Prostate gland (tissue), 2 donors: ENCODE results near the gene IL10. TPM values are rescaled to one million over a fixed set of nuclear protein-coding genes. Genes with fewer than 3 reads are reported as not detected.
"Not testable (repeated sequence)": the region's sequence is repeated elsewhere in the genome, so short reads cannot be mapped to it uniquely, and the experiment has no call there.

ENCODE experiments used
- DNase-seq: peaks from one replicate; pipeline ENCODE4 v3.0.0-alpha.2; 2019; ENCODE audit warnings: low spot score
- H3K27ac ChIP-seq, 2 donors: fragments of 200-600 bp; sonication (generic); 2 replicates each; pipeline ENCODE4 v1.5.1; 2017 to 2019
- H3K27me3 ChIP-seq: fragments of 200-600 bp; sonication (generic); replicated peaks from 2 replicates; pipeline ENCODE4 v1.5.1; 2019; ENCODE audit not compliant: insufficient read depth
- H3K36me3 ChIP-seq, 2 donors: fragments of 200-600 bp; sonication (generic); 1 replicate in 1 of 2; 2 replicates in 1 of 2; pipeline versions ENCODE4 v1.5.1 to v1.8.1; 2017 to 2019
- H3K4me1 ChIP-seq: fragments of 200-600 bp; sonication (generic); replicated peaks from 2 replicates; pipeline ENCODE4 v1.5.1; 2019
- H3K4me3 ChIP-seq, 2 donors: fragments of 200-600 bp; sonication (generic); 2 replicates each; pipeline ENCODE4 v1.5.1; 2017 to 2019
- H3K9me3 ChIP-seq: fragments of 200-600 bp; sonication (generic); 2 replicates; pipeline ENCODE4 v1.5.1; 2017
- POLR2A ChIP-seq: fragments of 450-650 bp; IDR thresholded peaks from one replicate; pipeline ENCODE4 v1.6.1; 2016; ENCODE audit warnings: antibody characterized with exemption, mild to moderate bottlenecking
- POLR2AphosphoS5 ChIP-seq: sonication (generic); formaldehyde crosslinking; IDR thresholded peaks from one replicate; pipeline ENCODE4 v1.6.1; 2017; ENCODE audit warnings: antibody characterized with exemption
- WGBS: methylation state at CpG from one replicate; pipeline ENCODE4 v1.1.5; 2018; 5-methylcytosine and 5-hydroxymethylcytosine counted together
- intact Hi-C: fragments of 100-400 bp; cut with DNase I; formaldehyde crosslinking; loops from one replicate; pipeline ENCODE4 v1.14.2; 2022
- total RNA-seq, 2 donors: library from RNA; depleted of rRNA; stranded (reverse); fragments of >200 nt; gene quantifications; one replicate each; pipeline ENCODE4 v1.1.0, GENCODE V29; 2016
- TF ChIP-seq, protein P1 (sequence below), 4 experiments: fragments of 200-600 bp in 2 of 4; fragments of 450-650 bp in 2 of 4; sonication (generic) in 2 of 4; IDR thresholded peaks; 1 replicate in 3 of 4; 2 replicates in 1 of 4; pipeline ENCODE4 v1.5.1; 2016 to 2019; ENCODE audit warnings: antibody characterized with exemption in 4 of 4, mild to moderate bottlenecking in 2 of 4, moderate library complexity in 2 of 4

IL10 gene
- total RNA-seq, 2 donors from 2014 or later = not detected

DNA sequence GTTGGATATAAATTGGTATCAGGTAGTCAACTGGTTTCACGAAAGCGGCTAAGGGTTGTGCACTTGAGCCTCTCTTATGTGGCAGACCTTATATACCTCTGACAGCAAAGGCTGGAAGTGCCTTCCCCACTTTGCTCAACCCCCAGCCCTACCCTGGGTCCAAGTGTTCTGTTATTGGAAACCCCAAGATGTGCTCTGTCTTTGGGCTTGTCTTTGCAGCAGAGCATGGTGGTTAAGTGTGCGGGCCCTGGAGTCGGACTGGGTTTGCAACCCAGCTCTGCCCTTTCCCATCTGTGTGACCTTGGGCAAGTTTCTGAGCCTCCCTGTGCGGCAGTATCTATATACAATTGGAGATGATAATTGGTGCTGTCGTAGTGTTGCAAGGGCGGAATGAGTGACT is 11.2 kb upstream of the IL10 start:
- TF ChIP-seq POLR2AphosphoS5 (no peak), POLR2A (no peak)
- TF ChIP-seq, protein P1, sequence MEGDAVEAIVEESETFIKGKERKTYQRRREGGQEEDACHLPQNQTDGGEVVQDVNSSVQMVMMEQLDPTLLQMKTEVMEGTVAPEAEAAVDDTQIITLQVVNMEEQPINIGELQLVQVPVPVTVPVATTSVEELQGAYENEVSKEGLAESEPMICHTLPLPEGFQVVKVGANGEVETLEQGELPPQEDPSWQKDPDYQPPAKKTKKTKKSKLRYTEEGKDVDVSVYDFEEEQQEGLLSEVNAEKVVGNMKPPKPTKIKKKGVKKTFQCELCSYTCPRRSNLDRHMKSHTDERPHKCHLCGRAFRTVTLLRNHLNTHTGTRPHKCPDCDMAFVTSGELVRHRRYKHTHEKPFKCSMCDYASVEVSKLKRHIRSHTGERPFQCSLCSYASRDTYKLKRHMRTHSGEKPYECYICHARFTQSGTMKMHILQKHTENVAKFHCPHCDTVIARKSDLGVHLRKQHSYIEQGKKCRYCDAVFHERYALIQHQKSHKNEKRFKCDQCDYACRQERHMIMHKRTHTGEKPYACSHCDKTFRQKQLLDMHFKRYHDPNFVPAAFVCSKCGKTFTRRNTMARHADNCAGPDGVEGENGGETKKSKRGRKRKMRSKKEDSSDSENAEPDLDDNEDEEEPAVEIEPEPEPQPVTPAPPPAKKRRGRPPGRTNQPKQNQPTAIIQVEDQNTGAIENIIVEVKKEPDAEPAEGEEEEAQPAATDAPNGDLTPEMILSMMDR (IDR thresholded peaks at IDR 0.05) = no peak
- intact Hi-C loops = no loop called here
- WGBS = 79% methylated on average over 7 of the region's 7 CpGs
- H3K27me3 ChIP-seq = no peaks in the 10 kb centered on the region
- H3K36me3 ChIP-seq = no peaks in the 10 kb centered on the region
- no peak for DNase-seq
- no peaks in the 10 kb centered on the region for H3K4me1 ChIP-seq
- H3K27ac ChIP-seq = no peak overlapping the region
- H3K4me3 ChIP-seq = no peak overlapping the region
- no peaks in the 10 kb centered on the region for H3K9me3 ChIP-seq

DNA sequence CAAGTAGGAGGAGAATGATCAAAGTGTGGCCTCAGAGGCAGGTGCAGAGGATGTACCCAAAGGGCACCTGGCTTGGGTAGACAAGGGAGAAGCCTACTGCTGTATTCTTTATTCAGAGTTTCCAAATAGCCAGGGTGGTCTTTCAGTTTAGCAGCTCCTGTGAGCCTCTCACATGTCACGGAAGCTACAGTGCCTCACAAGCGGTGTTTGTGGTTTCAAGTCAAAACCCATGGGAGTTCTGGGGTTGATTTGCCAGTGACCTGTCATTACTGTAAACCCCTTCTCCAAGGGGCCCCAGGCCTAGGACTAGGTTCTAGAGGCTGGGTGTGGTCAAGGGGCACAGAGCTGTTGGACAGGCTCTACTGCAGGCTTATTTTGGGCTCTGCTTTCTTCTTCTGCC is 10.2 kb upstream of the IL10 start:
- H3K36me3 ChIP-seq = no peaks in the 10 kb centered on the region
- TF ChIP-seq POLR2A = no peak
- TF ChIP-seq POLR2AphosphoS5 = no peak
- TF ChIP-seq, protein P1 (IDR thresholded peaks at IDR 0.05) = no peak
- no peaks in the 10 kb centered on the region for H3K9me3 ChIP-seq
- no peaks in the 10 kb centered on the region for H3K4me1 ChIP-seq
- 83% methylated on average over 2 of the region's 2 CpGs for WGBS
- H3K27ac ChIP-seq = no peak overlapping the region
- DNase-seq = no peak
- intact Hi-C loops = no loop called here
- no peaks in the 10 kb centered on the region for H3K27me3 ChIP-seq
- no peak overlapping the region for H3K4me3 ChIP-seq

DNA sequence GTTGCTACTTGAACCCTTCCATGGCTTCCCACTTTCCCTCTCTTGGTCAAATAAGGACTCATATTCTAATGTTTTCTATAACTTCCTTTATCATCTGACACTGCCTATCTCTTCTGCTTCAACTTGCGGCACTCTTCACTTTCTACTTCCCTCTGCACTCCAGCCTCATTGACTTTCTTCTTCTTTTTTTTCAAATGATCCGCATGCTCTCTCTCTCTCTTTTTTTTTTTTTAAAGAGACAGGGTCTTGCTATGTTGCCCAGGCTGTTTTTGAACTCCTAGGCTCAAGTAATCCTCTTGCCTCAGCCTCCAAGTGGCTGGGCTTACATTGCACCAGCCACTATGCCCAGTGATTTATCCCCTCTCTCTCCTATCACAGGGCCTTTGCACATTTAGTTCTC is 7.3 kb upstream of the IL10 start:
- Histone ChIP-seq H3K27ac (no peak overlapping the region), H3K4me1 (no peaks in the 10 kb centered on the region), H3K9me3 (no peaks in the 10 kb centered on the region), H3K36me3 (no peaks in the 10 kb centered on the region), H3K4me3 (no peak overlapping the region), H3K27me3 (no peaks in the 10 kb centered on the region)
- no peak for DNase-seq
- TF ChIP-seq POLR2A (no peak), POLR2AphosphoS5 (no peak)
- TF ChIP-seq, protein P1 (IDR thresholded peaks at IDR 0.05) = no peak
- intact Hi-C loops = no loop called here
- 76% methylated on average over 2 of the region's 2 CpGs for WGBS

DNA sequence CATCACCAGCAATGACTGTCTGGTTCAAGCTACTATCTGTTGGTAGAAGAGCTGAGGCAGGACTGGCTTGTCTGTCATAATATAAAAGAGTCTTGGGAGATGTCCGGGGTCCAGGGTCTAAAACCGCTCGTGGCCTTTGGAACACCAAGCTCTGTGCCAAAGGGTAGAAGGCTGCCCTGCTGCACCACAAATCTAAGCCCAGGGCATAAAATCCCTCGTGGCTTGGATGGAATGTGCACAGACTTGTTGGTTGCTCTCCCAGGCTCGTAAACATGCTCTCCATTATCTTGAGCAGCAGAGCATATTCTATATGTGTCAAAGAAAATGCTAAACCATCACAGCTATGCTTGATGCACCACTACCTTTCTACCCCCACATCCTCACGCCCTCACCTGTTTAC is 6.6 kb upstream of the IL10 start:
- 36% methylated on average over 6 of the region's 6 CpGs for WGBS
- H3K27ac ChIP-seq, H3K27me3 ChIP-seq, H3K4me3 ChIP-seq, DNase-seq, H3K36me3 ChIP-seq, H3K9me3 ChIP-seq, H3K4me1 ChIP-seq, intact Hi-C loops: not testable (repeated sequence)

DNA sequence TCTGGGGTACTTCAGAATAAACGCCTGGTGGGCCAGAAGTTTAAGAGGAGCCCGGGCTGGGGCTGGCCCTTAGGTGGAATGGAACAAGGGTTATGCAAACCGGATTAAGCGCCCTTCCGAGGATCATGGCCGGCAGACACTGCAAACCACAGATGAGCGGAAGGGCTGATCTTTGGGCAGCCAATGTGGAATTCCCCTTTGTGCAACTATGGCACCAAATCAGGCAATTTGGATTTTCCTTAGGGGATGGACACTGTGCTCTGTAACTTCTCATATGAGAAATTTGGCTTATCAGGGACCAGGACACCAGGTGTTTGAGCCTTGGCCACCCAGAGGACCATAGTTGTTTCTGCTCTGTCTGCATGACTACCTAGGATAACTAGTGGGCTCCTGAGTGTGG is 5.7 kb upstream of the IL10 start:
- Histone ChIP-seq H3K9me3 (no peaks in the 10 kb centered on the region), H3K36me3 (no peaks in the 10 kb centered on the region), H3K27ac (no peak overlapping the region), H3K4me3 (no peak overlapping the region), H3K27me3 (no peaks in the 10 kb centered on the region), H3K4me1 (no peaks in the 10 kb centered on the region)
- TF ChIP-seq POLR2AphosphoS5 (no peak), POLR2A (no peak)
- TF ChIP-seq, protein P1 (IDR thresholded peaks at IDR 0.05) = no peak
- 86% methylated on average over 7 of the region's 7 CpGs for WGBS
- intact Hi-C loops = no loop called here
- no peak for DNase-seq
